ENCODE measurements around the gene GSN.

- TF ChIP-seq, protein P1, sequence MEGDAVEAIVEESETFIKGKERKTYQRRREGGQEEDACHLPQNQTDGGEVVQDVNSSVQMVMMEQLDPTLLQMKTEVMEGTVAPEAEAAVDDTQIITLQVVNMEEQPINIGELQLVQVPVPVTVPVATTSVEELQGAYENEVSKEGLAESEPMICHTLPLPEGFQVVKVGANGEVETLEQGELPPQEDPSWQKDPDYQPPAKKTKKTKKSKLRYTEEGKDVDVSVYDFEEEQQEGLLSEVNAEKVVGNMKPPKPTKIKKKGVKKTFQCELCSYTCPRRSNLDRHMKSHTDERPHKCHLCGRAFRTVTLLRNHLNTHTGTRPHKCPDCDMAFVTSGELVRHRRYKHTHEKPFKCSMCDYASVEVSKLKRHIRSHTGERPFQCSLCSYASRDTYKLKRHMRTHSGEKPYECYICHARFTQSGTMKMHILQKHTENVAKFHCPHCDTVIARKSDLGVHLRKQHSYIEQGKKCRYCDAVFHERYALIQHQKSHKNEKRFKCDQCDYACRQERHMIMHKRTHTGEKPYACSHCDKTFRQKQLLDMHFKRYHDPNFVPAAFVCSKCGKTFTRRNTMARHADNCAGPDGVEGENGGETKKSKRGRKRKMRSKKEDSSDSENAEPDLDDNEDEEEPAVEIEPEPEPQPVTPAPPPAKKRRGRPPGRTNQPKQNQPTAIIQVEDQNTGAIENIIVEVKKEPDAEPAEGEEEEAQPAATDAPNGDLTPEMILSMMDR (IDR thresholded peaks at IDR 0.05) = no peak
- TF ChIP-seq POLR2AphosphoS5 (IDR thresholded peaks at IDR 0.05; ENCODE audit: low read depth, low read length) (no peak), CHD2 (IDR thresholded peaks at IDR 0.05; ENCODE audit: low read length, partially characterized antibody) (no peak), SMC3 (IDR thresholded peaks at IDR 0.05; ENCODE audit: low read depth, low read length) (no peak), GATA2 (CRISPR knock-in tag; IDR thresholded peaks at IDR 0.05) (no peak), TAF1 (IDR thresholded peaks at IDR 0.05; ENCODE audit: borderline replicate concordance, low read depth, low read length) (no peak), NFIC (IDR thresholded peaks at IDR 0.05; ENCODE audit: borderline replicate concordance) (no peak)
- TF ChIP-seq, protein P2, sequence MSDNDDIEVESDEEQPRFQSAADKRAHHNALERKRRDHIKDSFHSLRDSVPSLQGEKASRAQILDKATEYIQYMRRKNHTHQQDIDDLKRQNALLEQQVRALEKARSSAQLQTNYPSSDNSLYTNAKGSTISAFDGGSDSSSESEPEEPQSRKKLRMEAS (IDR thresholded peaks at IDR 0.05; ENCODE audit: low read depth) = no peak
- TF ChIP-seq, protein P3, sequence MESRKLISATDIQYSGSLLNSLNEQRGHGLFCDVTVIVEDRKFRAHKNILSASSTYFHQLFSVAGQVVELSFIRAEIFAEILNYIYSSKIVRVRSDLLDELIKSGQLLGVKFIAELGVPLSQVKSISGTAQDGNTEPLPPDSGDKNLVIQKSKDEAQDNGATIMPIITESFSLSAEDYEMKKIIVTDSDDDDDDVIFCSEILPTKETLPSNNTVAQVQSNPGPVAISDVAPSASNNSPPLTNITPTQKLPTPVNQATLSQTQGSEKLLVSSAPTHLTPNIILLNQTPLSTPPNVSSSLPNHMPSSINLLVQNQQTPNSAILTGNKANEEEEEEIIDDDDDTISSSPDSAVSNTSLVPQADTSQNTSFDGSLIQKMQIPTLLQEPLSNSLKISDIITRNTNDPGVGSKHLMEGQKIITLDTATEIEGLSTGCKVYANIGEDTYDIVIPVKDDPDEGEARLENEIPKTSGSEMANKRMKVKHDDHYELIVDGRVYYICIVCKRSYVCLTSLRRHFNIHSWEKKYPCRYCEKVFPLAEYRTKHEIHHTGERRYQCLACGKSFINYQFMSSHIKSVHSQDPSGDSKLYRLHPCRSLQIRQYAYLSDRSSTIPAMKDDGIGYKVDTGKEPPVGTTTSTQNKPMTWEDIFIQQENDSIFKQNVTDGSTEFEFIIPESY (IDR thresholded peaks at IDR 0.05; ENCODE audit: borderline replicate concordance, low read depth) = no peak
- TF ChIP-seq, protein P4, sequence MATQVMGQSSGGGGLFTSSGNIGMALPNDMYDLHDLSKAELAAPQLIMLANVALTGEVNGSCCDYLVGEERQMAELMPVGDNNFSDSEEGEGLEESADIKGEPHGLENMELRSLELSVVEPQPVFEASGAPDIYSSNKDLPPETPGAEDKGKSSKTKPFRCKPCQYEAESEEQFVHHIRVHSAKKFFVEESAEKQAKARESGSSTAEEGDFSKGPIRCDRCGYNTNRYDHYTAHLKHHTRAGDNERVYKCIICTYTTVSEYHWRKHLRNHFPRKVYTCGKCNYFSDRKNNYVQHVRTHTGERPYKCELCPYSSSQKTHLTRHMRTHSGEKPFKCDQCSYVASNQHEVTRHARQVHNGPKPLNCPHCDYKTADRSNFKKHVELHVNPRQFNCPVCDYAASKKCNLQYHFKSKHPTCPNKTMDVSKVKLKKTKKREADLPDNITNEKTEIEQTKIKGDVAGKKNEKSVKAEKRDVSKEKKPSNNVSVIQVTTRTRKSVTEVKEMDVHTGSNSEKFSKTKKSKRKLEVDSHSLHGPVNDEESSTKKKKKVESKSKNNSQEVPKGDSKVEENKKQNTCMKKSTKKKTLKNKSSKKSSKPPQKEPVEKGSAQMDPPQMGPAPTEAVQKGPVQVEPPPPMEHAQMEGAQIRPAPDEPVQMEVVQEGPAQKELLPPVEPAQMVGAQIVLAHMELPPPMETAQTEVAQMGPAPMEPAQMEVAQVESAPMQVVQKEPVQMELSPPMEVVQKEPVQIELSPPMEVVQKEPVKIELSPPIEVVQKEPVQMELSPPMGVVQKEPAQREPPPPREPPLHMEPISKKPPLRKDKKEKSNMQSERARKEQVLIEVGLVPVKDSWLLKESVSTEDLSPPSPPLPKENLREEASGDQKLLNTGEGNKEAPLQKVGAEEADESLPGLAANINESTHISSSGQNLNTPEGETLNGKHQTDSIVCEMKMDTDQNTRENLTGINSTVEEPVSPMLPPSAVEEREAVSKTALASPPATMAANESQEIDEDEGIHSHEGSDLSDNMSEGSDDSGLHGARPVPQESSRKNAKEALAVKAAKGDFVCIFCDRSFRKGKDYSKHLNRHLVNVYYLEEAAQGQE (IDR thresholded peaks at IDR 0.05; ENCODE audit: low read depth, low read length) = no peak
Measured at GRCh38 chr9:121319383-121319780, 51.4 kb downstream of the GSN start.
